ENCODE data around the gene LOC128125822.

LOC128125822 gene

DNA sequence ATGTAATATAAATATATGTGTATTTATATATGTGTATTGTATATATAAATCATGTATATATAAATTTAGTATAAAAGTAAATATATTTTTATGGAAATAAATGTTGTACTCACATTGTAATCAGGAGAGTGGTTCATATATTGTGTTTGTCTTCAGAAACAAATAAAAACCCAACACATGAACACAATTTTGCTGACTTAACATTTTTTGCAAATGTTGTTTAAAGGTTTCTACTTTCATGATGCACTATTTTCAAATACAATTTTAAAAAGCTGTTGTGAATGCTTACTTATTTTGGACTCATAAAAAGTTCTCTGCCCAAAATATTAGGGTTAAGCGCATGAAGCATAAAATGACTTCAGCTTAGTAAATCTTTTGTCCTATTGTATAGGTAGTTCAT is 39.3 kb downstream of the LOC128125822 start:
- DNase-seq (ENCODE audit: low read depth, low spot score) (no peak), FAIRE-seq (no peak)
- Histone ChIP-seq H3K9ac (replicated peaks; ENCODE audit: extremely low read depth, insufficient read depth, low read length) (no peak overlapping the region), H2AFZ (ENCODE audit: low read depth, low read length) (no peak overlapping the region), H3K4me3 (replicated peaks in 1 of 3; ENCODE audit: insufficient read depth in 1 of 3, low read depth in 1 of 3, low read length in 3 of 3) (no peak overlapping the region), H3K27ac (ENCODE audit: insufficient read depth, low read depth, low read length) (no peak overlapping the region), H3K9me1 (replicated peaks; ENCODE audit: control insufficient read depth, extremely low read depth, insufficient read depth, low read length) (no peaks in the 10 kb centered on the region), H3K9me3 (replicated peaks; ENCODE audit: control insufficient read depth, insufficient read depth, low read length) (no peaks in the 10 kb centered on the region), H4K20me1 (replicated peaks; ENCODE audit: control insufficient read depth, extremely low read depth, insufficient read depth, low read length) (no peaks in the 10 kb centered on the region), H3K27me3 (ENCODE audit: control insufficient read depth in 2 of 2, insufficient read depth in 2 of 2, low read length in 2 of 2) (no peaks in the 10 kb centered on the region), H3K4me1 (ENCODE audit: control insufficient read depth, extremely low read depth, insufficient read depth, low read length) (no peaks in the 10 kb centered on the region), H3K4me2 (ENCODE audit: insufficient read depth, low read length) (no peak overlapping the region), H3K36me3 (ENCODE audit: control insufficient read depth in 2 of 2, extremely low read depth in 1 of 2, insufficient read depth in 2 of 2, low read length in 2 of 2) (no peaks in the 10 kb centered on the region), H3K79me2 (ENCODE audit: control insufficient read depth, insufficient read depth, low read length) (no peaks in the 10 kb centered on the region)
- dilution Hi-C loops (cut with MboI; ENCODE audit: extremely low pct_ligation_motif_present, low sequenced_read_pairs) (no loop called here), intact Hi-C loops (cut with micrococcal nuclease) (no loop called here)
- POLR2A ChIA-PET = no interaction called here
- TF ChIP-seq MYC (IDR thresholded peaks at IDR 0.05; ENCODE audit: low read depth, low read length) (no peak), JUN (IDR thresholded peaks at IDR 0.05; ENCODE audit: borderline replicate concordance, insufficient read depth, insufficient read length, low read depth) (no peak), FOS (IDR thresholded peaks at IDR 0.05; ENCODE audit: borderline replicate concordance, insufficient read depth, low read length) (no peak), EZH2 (IDR thresholded peaks at IDR 0.05; ENCODE audit: borderline replicate concordance, low read depth, low read length, severe bottlenecking) (no peak), POLR2A (IDR thresholded peaks at IDR 0.05; ENCODE audit: low read depth, low read length) (no peak), GATA2 (IDR thresholded peaks at IDR 0.05; ENCODE audit: insufficient read depth, insufficient read length, low read depth, low read length) (no peak), POLR2AphosphoS5 (IDR thresholded peaks at IDR 0.05; ENCODE audit: insufficient read depth, low read depth, low read length) (no peak)
- TF ChIP-seq, protein P1, sequence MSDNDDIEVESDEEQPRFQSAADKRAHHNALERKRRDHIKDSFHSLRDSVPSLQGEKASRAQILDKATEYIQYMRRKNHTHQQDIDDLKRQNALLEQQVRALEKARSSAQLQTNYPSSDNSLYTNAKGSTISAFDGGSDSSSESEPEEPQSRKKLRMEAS (IDR thresholded peaks at IDR 0.05; ENCODE audit: insufficient read depth, insufficient read length) = no peak
- TF ChIP-seq, protein P2, sequence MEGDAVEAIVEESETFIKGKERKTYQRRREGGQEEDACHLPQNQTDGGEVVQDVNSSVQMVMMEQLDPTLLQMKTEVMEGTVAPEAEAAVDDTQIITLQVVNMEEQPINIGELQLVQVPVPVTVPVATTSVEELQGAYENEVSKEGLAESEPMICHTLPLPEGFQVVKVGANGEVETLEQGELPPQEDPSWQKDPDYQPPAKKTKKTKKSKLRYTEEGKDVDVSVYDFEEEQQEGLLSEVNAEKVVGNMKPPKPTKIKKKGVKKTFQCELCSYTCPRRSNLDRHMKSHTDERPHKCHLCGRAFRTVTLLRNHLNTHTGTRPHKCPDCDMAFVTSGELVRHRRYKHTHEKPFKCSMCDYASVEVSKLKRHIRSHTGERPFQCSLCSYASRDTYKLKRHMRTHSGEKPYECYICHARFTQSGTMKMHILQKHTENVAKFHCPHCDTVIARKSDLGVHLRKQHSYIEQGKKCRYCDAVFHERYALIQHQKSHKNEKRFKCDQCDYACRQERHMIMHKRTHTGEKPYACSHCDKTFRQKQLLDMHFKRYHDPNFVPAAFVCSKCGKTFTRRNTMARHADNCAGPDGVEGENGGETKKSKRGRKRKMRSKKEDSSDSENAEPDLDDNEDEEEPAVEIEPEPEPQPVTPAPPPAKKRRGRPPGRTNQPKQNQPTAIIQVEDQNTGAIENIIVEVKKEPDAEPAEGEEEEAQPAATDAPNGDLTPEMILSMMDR (IDR thresholded peaks at IDR 0.05; ENCODE audit: extremely low read depth in 1 of 2, insufficient read depth in 1 of 2, low read depth in 1 of 2, low read length in 2 of 2) = no peak
- CTCF ChIA-PET = interaction anchor here (0.7 to 4.0 kb wide), 2 partner anchors 14 to 140 kb away, joined by 3 to 25 read pairs; no protein-coding TSS in a partner anchor
- BruUV-seq (replicated peaks) = no TSS peak

Data from endothelial cell of umbilical vein (primary cell).